H1 (cell line): Measurements from ENCODE around the gene TRIOBP. TPM values are rescaled to one million over a fixed set of nuclear protein-coding genes. Genes with fewer than 3 reads are reported as not detected.

ENCODE experiments used
- CBX5 ChIP-seq: fragments of 300-800, 300-1000 bp; sonication (generic); IDR thresholded peaks from 2 replicates; pipeline ENCODE4 v1.7.1; 2016; ENCODE audit warnings: antibody characterized with exemption, low read length, low read depth
- CHD1 ChIP-seq: IDR thresholded peaks from 2 replicates; pipeline ENCODE4 v1.6.1; 2012; ENCODE audit warnings: low read depth, low read length, improper control_type of control experiment
- CHD7 ChIP-seq: fragments of 300-600 bp; sonication (generic); IDR thresholded peaks from 2 replicates; pipeline ENCODE4 v1.7.1; 2012; ENCODE audit warnings: low read length, moderate library complexity, mild to moderate bottlenecking, inconsistent platforms; ENCODE audit not compliant: insufficient replicate concordance
- GTF2F1 ChIP-seq: IDR thresholded peaks from 2 replicates; pipeline ENCODE4 v1.6.1; 2012; ENCODE audit warnings: low read depth, low read length, improper control_type of control experiment, borderline replicate concordance
- HDAC6 ChIP-seq: IDR thresholded peaks from one replicate; pipeline ENCODE4 v1.7.1; 2012; ENCODE audit warnings: low read depth, mild to moderate bottlenecking, inconsistent platforms, low read length, moderate library complexity
- RNF2 ChIP-seq: fragments of 200-900, 300-1000 bp; sonication (generic); IDR thresholded peaks from 2 replicates; pipeline ENCODE4 v1.7.1; 2016; ENCODE audit warnings: borderline replicate concordance, low read depth, mild to moderate bottlenecking, antibody characterized with exemption, low read length; ENCODE audit not compliant: poor library complexity, severe bottlenecking; ENCODE audit errors: missing control alignments
- TEAD4 ChIP-seq: IDR thresholded peaks from 2 replicates; pipeline ENCODE4 v1.6.1; 2012; ENCODE audit warnings: low read depth, low read length, inconsistent platforms, mixed read lengths
- polyA plus RNA-seq, 7 experiments: library from polyadenylated mRNA; depleted of rRNA in 3 of 7; stranded (reverse) in 5 of 7; unstranded in 2 of 7; fragments of >200 nt in 5 of 7; fragments of 200-250 nt in 2 of 7; gene quantifications; 1 replicate in 5 of 7; 2 replicates in 1 of 7; 4 replicates in 1 of 7; pipeline versions ENCODE4 v1.2.1 to v1.2.3, GENCODE V29; 2011 to 2013; ENCODE audit warnings: missing spikeins in 2 of 7, mixed read lengths in 2 of 7
- total RNA-seq: library from RNA; stranded (reverse); fragmentation: NEBNext Ultra II Directional; extraction: Animal tissue kit (Norgen Biotek cat#: 25700); gene quantifications from 2 replicates; pipeline ENCODE4 v1.2.1, GENCODE V29; 2021

The TRIOBP gene
- total and polyA plus RNA-seq, 2 of the 8 experiments (the other 6 are each of a cell fraction or from before 2014, with no cell fraction given), result 18.2 to 27.3 TPM

GRCh38 chr22:37690901-37691504 is 5.8 kb upstream of the TRIOBP start (continued):
- TF ChIP-seq CHD7 (no peak), GTF2F1 (no peak), CBX5 (no peak), HDAC6 (no peak), CHD1 (no peak), TEAD4 (no peak), RNF2 (no peak)
